IMR-90 (cell line): ENCODE measurements around the gene DPYSL5.

Experiments
- FOS ChIP-seq: fragments of 150-350 bp; IDR thresholded peaks from 2 replicates; pipeline ENCODE4 v1.6.1; 2016; ENCODE audit warnings: low read depth, low read length
- POLR2A ChIP-seq: IDR thresholded peaks from 2 replicates; pipeline ENCODE4 v1.6.1; 2012; ENCODE audit warnings: mild to moderate bottlenecking, low read depth, low read length
- TF ChIP-seq, protein P1 (sequence below): fragments of 150-350 bp; IDR thresholded peaks from 2 replicates; pipeline ENCODE4 v1.6.1; 2017; ENCODE audit warnings: mild to moderate bottlenecking, antibody characterized with exemption, low read length, low read depth
- TF ChIP-seq, protein P2 (sequence below): conservative IDR thresholded peaks from 2 replicates; pipeline ENCODE4 v1.5.1; 2012; ENCODE audit warnings: mild to moderate bottlenecking, low read depth, low read length, improper control_type of control experiment
- TF ChIP-seq, protein P3 (sequence below): fragments of 150-350 bp; IDR thresholded peaks from 2 replicates; pipeline ENCODE4 v1.6.1; 2016; ENCODE audit warnings: low read depth, mild to moderate bottlenecking, low read length, moderate library complexity, borderline replicate concordance

DNA sequence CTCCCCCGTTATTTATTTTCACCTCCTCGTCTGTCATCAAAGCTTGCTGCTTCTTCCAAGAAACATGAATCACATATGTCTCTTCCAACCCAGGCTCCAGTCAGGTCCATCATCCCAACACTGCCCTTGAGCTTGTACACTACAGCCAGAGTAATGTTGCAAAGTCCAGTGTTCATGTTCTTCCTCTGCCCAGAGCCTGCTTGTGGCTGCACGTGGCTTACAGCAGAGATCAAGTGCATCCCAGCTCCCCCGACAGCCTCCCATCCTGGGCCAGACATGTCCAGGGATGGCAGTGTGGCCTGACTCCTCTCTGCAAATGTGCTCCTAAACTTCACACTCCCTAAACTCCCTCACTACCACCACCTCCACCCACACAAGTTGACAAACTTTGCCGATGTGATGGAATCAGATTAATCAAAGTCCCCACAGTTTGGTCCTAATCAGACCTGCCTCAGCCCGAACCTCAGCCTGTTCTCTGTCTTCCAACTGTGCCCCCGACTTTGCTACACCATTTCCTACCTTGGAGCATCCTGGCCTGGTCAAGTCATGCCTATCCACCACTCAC is 68.3 kb downstream of the DPYSL5 start:
- TF ChIP-seq, protein P1, sequence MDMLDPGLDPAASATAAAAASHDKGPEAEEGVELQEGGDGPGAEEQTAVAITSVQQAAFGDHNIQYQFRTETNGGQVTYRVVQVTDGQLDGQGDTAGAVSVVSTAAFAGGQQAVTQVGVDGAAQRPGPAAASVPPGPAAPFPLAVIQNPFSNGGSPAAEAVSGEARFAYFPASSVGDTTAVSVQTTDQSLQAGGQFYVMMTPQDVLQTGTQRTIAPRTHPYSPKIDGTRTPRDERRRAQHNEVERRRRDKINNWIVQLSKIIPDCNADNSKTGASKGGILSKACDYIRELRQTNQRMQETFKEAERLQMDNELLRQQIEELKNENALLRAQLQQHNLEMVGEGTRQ: no peak
- no peak for TF ChIP-seq POLR2A
- TF ChIP-seq, protein P2, sequence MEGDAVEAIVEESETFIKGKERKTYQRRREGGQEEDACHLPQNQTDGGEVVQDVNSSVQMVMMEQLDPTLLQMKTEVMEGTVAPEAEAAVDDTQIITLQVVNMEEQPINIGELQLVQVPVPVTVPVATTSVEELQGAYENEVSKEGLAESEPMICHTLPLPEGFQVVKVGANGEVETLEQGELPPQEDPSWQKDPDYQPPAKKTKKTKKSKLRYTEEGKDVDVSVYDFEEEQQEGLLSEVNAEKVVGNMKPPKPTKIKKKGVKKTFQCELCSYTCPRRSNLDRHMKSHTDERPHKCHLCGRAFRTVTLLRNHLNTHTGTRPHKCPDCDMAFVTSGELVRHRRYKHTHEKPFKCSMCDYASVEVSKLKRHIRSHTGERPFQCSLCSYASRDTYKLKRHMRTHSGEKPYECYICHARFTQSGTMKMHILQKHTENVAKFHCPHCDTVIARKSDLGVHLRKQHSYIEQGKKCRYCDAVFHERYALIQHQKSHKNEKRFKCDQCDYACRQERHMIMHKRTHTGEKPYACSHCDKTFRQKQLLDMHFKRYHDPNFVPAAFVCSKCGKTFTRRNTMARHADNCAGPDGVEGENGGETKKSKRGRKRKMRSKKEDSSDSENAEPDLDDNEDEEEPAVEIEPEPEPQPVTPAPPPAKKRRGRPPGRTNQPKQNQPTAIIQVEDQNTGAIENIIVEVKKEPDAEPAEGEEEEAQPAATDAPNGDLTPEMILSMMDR: no peak
- TF ChIP-seq, protein P3, sequence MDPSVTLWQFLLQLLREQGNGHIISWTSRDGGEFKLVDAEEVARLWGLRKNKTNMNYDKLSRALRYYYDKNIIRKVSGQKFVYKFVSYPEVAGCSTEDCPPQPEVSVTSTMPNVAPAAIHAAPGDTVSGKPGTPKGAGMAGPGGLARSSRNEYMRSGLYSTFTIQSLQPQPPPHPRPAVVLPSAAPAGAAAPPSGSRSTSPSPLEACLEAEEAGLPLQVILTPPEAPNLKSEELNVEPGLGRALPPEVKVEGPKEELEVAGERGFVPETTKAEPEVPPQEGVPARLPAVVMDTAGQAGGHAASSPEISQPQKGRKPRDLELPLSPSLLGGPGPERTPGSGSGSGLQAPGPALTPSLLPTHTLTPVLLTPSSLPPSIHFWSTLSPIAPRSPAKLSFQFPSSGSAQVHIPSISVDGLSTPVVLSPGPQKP: no peak
- TF ChIP-seq FOS: no peak
